Measurements from ENCODE around the gene ATXN7L1.

The ATXN7L1 gene

DNA sequence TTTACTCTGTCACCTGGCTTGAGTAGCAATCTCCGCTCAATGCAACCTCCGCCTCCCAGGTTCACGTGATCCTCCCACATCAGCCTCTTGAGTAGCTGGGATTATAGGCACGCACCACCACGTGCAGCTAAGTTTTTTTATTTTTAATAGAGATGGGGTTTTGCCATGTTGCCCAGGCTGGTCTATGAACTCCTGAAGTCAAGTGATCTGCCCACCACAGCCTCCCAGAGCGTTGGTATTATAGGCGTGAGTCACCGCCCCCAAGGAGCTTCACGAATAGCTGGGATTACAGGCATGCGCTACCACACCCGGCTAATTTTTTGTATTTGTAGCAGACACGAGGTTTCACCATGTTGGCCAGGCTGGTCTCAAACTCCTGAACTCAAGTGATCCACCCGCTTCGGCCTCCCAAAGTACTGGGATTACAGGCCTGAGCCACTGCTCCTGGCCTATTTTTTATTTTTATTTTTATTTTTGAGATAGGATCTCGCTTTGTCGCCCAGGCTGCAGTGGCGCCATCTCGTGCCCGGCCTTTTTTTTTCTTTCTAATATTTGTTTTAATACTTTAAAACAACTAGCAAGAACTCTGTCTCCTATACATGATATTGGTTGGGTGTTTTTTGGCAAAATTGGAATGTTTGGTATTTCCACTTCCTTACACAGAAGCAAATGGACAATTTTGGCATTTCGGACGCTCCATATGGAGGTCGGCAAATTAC lies 296.2 kb downstream of the ATXN7L1 start:
- no peaks in the 10 kb centered on the region for H3K9me3 ChIP-seq (ENCODE audit: control insufficient read depth, low read depth, low read length)
- H3K4me1 ChIP-seq (ENCODE audit: control insufficient read depth, low read depth, low read length): no peaks in the 10 kb centered on the region
- no peak overlapping the region for H3K27ac ChIP-seq (ENCODE audit: low read length)
- H3K4me3 ChIP-seq (ENCODE audit: low read length): no peak overlapping the region
- H3K27me3 ChIP-seq (ENCODE audit: control insufficient read depth, insufficient read depth, low read length): no peaks in the 10 kb centered on the region
- H3K36me3 ChIP-seq (ENCODE audit: control insufficient read depth, low read depth, low read length): no peaks in the 10 kb centered on the region
- H3K9ac ChIP-seq (ENCODE audit: low read length): no peak overlapping the region

DNA sequence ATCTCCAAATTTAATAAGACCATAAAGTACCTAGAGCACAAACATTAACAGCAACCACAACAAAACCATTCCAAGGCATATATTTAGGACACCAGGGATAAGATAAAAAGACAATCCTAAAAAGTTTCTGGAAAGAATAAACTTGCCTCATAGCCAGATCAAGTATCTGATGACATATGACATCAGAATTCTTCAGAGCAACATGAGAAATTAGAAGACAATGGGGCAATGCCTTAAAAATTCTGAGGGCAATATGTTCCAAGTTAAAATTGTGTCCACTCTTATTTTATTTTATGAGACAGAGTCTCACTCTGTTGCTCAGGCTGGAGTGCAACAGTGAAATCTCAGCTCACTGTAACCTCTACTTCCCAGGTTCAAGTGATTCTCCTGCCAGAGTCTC lies 297.9 kb downstream of the ATXN7L1 start:
- no peak overlapping the region for H3K9ac ChIP-seq (ENCODE audit: low read length)
- H3K27ac ChIP-seq (ENCODE audit: low read length): no peak overlapping the region
- H3K4me1 ChIP-seq (ENCODE audit: control insufficient read depth, low read depth, low read length): no peaks in the 10 kb centered on the region
- no peak overlapping the region for H3K4me3 ChIP-seq (ENCODE audit: low read length)
- H3K27me3 ChIP-seq (ENCODE audit: control insufficient read depth, insufficient read depth, low read length): no peaks in the 10 kb centered on the region
- no peaks in the 10 kb centered on the region for H3K36me3 ChIP-seq (ENCODE audit: control insufficient read depth, low read depth, low read length)
- no peaks in the 10 kb centered on the region for H3K9me3 ChIP-seq (ENCODE audit: control insufficient read depth, low read depth, low read length)

- Histone ChIP-seq H3K27me3 (ENCODE audit: control insufficient read depth, insufficient read depth, low read length) (no peaks in the 10 kb centered on the region), H3K4me3 (ENCODE audit: low read length) (no peak overlapping the region), H3K9me3 (ENCODE audit: control insufficient read depth, low read depth, low read length) (no peaks in the 10 kb centered on the region), H3K9ac (ENCODE audit: low read length) (no peak overlapping the region), H3K36me3 (ENCODE audit: control insufficient read depth, low read depth, low read length) (no peaks in the 10 kb centered on the region), H3K27ac (ENCODE audit: low read length) (no peak overlapping the region), H3K4me1 (ENCODE audit: control insufficient read depth, low read depth, low read length) (no peaks in the 10 kb centered on the region)
Observed at GRCh38 chr7:105577251-105577650, 299.1 kb downstream of the ATXN7L1 start.

- no peak overlapping the region for H3K9ac ChIP-seq (ENCODE audit: low read length)
- H3K4me1 ChIP-seq (ENCODE audit: control insufficient read depth, low read depth, low read length): no peaks in the 10 kb centered on the region
- H3K36me3 ChIP-seq (ENCODE audit: control insufficient read depth, low read depth, low read length): peaks cover 13% of the 10 kb centered on the region
- H3K27ac ChIP-seq (ENCODE audit: low read length): no peak overlapping the region
- H3K4me3 ChIP-seq (ENCODE audit: low read length): no peak overlapping the region
- H3K9me3 ChIP-seq (ENCODE audit: control insufficient read depth, low read depth, low read length): no peaks in the 10 kb centered on the region
- no peaks in the 10 kb centered on the region for H3K27me3 ChIP-seq (ENCODE audit: control insufficient read depth, insufficient read depth, low read length)
Observed at GRCh38 chr7:105571891-105572290, 304.5 kb downstream of the ATXN7L1 start.

DNA sequence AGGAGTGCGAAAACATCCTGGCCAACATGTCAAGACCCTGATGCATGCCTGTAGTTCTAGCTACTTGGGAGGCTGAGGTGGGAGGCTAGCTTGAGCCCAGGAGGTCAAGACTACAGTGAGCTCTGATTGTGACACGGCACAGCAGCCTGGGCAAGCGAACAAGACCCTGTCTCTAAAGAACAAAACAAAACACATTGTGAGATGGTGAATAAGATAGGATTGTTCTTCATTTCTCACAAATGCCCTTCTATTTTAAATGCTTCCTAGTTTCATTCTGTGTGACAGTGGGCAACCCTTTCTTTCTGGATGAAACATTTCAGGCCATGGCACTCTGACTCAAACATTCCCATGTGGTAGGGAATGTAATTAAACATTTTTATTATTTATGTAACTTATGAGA lies 308.6 kb downstream of the ATXN7L1 start:
- H3K9me3 ChIP-seq (ENCODE audit: control insufficient read depth, low read depth, low read length): no peaks in the 10 kb centered on the region
- no peaks in the 10 kb centered on the region for H3K27me3 ChIP-seq (ENCODE audit: control insufficient read depth, insufficient read depth, low read length)
- no peak overlapping the region for H3K9ac ChIP-seq (ENCODE audit: low read length)
- H3K4me1 ChIP-seq (ENCODE audit: control insufficient read depth, low read depth, low read length): no peaks in the 10 kb centered on the region
- peaks cover 42% of the 10 kb centered on the region for H3K36me3 ChIP-seq (ENCODE audit: control insufficient read depth, low read depth, low read length)
- H3K27ac ChIP-seq (ENCODE audit: low read length): no peak overlapping the region
- no peak overlapping the region for H3K4me3 ChIP-seq (ENCODE audit: low read length)

DNA sequence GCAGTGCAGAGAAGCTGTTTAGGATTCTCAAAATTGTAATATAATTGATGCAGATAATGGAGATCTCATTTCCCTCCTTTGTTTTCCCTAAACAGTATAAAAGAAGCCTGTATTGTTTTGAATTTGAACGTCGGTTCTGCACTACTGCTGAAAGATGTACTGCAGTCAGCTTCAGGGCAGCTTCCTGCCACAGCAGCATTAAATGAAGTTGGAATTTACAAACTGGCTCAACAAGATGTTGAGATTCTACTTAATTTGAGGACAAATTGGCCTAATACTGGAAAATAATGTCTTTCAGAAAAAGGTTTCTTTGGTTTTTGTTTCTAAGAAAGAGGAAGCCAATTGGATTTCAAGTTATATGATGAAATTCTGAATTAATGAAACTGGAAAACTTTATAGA lies 309.4 kb downstream of the ATXN7L1 start:
- Histone ChIP-seq H3K4me3 (ENCODE audit: low read length) (no peak overlapping the region), H3K27me3 (ENCODE audit: control insufficient read depth, insufficient read depth, low read length) (no peaks in the 10 kb centered on the region), H3K9me3 (ENCODE audit: control insufficient read depth, low read depth, low read length) (no peaks in the 10 kb centered on the region), H3K9ac (ENCODE audit: low read length) (no peak overlapping the region), H3K27ac (ENCODE audit: low read length) (no peak overlapping the region), H3K4me1 (ENCODE audit: control insufficient read depth, low read depth, low read length) (no peaks in the 10 kb centered on the region), H3K36me3 (ENCODE audit: control insufficient read depth, low read depth, low read length) (peaks cover 42% of the 10 kb centered on the region)

DNA sequence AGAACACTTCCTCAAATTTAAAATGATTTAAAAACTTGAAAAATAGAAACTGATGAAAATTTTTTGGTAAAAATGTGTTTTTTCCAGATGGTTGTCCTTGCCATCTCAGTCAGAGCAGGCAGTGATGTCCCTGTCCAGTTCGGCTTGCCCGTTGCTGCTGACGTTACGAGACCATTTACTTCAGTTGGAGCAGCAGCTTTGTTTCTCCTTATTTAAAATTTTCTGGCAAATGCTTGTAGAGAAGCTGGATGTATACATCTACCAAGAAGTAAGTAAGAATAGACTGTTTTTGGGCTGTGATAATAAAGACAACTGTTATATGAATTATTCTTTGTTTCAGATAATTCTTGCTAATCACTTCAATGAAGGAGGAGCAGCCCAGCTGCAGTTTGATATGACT lies 311.2 kb downstream of the ATXN7L1 start:
- peaks cover 42% of the 10 kb centered on the region for H3K36me3 ChIP-seq (ENCODE audit: control insufficient read depth, low read depth, low read length)
- no peak overlapping the region for H3K9ac ChIP-seq (ENCODE audit: low read length)
- no peaks in the 10 kb centered on the region for H3K9me3 ChIP-seq (ENCODE audit: control insufficient read depth, low read depth, low read length)
- H3K4me3 ChIP-seq (ENCODE audit: low read length): no peak overlapping the region
- no peaks in the 10 kb centered on the region for H3K4me1 ChIP-seq (ENCODE audit: control insufficient read depth, low read depth, low read length)
- no peak overlapping the region for H3K27ac ChIP-seq (ENCODE audit: low read length)
- no peaks in the 10 kb centered on the region for H3K27me3 ChIP-seq (ENCODE audit: control insufficient read depth, insufficient read depth, low read length)

DNA sequence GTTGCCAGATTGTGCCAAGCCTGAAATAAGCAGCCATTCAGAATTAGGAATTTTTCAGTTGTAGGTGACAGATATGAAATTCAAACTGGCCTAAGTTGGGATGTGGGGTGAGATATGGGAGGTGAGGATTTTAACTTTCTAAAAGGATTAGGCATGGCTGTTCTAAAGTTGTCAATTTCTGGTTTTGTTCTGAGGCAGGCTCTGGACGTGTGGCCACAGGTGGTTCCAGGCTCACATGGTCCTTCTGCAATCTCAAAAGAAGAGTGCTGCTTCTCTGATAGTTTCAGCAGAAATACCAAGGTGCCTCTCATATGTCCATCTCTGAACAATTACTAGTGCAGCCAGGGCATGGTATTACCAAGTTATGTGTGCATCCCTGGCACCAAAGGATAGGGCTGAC lies 316.5 kb downstream of the ATXN7L1 start:
- no peak overlapping the region for H3K9ac ChIP-seq (ENCODE audit: low read length)
- no peaks in the 10 kb centered on the region for H3K4me1 ChIP-seq (ENCODE audit: control insufficient read depth, low read depth, low read length)
- no peaks in the 10 kb centered on the region for H3K27me3 ChIP-seq (ENCODE audit: control insufficient read depth, insufficient read depth, low read length)
- H3K9me3 ChIP-seq (ENCODE audit: control insufficient read depth, low read depth, low read length): no peaks in the 10 kb centered on the region
- no peak overlapping the region for H3K4me3 ChIP-seq (ENCODE audit: low read length)
- H3K27ac ChIP-seq (ENCODE audit: low read length): no peak overlapping the region
- H3K36me3 ChIP-seq (ENCODE audit: control insufficient read depth, low read depth, low read length): peaks cover 30% of the 10 kb centered on the region

Data from iPS-18a (cell line).